A673 (cell line): ENCODE data around the gene ESPNL.

Source experiments
- CTCF ChIP-seq: fragments of 300-800, 200-600 bp; sonication (generic); conservative IDR thresholded peaks from 2 replicates; pipeline ENCODE4 v1.5.1; 2017; ENCODE audit warnings: low read depth, mild to moderate bottlenecking, antibody characterized with exemption, low read length, moderate library complexity, mixed read lengths
- EZH2 ChIP-seq: fragments of 200-600 bp; sonication (generic); IDR thresholded peaks from 2 replicates; pipeline ENCODE4 v1.6.1; 2017; ENCODE audit warnings: borderline replicate concordance, low read depth, mild to moderate bottlenecking, mixed read lengths, antibody characterized with exemption, low read length; ENCODE audit not compliant: poor library complexity, severe bottlenecking

DNA sequence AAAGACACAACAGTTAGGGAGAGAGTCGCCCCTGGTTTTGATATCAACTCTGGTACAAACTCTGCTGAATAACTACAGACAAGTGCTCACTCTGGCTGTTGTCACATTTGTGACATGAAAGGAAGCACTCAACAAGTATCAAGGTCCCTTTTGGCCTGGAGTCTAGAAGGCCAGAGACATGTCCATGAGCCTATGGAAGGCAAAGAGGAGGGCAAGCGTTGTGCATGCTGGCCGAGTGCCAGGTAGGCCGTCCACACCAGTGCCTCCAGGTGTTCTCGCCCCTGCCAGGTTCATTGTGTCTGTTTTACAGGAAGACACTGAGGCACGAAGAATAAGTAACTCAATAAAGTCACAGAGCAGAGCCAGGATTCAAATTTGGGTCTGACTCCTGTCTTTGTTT lies 82.2 kb downstream of the ESPNL start:
- TF ChIP-seq EZH2 (no peak), CTCF (no peak)
